HG03064 (cell line): ENCODE measurements around the gene RAB6A.

ENCODE experiments used
- ATAC-seq: cut with Tn5 transposase; IDR thresholded peaks from one replicate; pipeline ENCODE4 v1.9.1; 2021; ENCODE audit warnings: low read depth; ENCODE audit not compliant: unreplicated experiment

The RAB6A gene

GRCh38 chr11:73659961-73660360, 100.9 kb downstream of the RAB6A start:
- ATAC-seq: no peak

GRCh38 chr11:73656985-73657384, 103.9 kb downstream of the RAB6A start:
- no peak for ATAC-seq

GRCh38 chr11:73655686-73656085, 105.2 kb downstream of the RAB6A start:
- no peak for ATAC-seq

GRCh38 chr11:73654482-73655021, 106.3 kb downstream of the RAB6A start:
- ATAC-seq: no peak

- ATAC-seq: no peak
Measured at GRCh38 chr11:73653996-73654395, 106.9 kb downstream of the RAB6A start.

GRCh38 chr11:73652856-73653559, 107.9 kb downstream of the RAB6A start:
- ATAC-seq: no peak

GRCh38 chr11:73652046-73652730, 108.7 kb downstream of the RAB6A start:
- no peak for ATAC-seq

GRCh38 chr11:73651661-73652045, 109.2 kb downstream of the RAB6A start:
- no peak for ATAC-seq

- no peak for ATAC-seq
Measured at GRCh38 chr11:73651252-73651651, 109.6 kb downstream of the RAB6A start.

GRCh38 chr11:73650400-73650799, 110.5 kb downstream of the RAB6A start:
- ATAC-seq: no peak

- no peak for ATAC-seq
Measured at GRCh38 chr11:73649206-73649605, 111.7 kb downstream of the RAB6A start.

GRCh38 chr11:73648571-73649046, 112.3 kb downstream of the RAB6A start:
- ATAC-seq: no peak

GRCh38 chr11:73648121-73648520, 112.8 kb downstream of the RAB6A start:
- ATAC-seq: no peak

GRCh38 chr11:73647459-73648100, 113.3 kb downstream of the RAB6A start:
- ATAC-seq: peak; percentile 78

GRCh38 chr11:73645972-73646631, 114.8 kb downstream of the RAB6A start, which contains the start of gene PLEKHB1:
PLEKHB1 (plus strand) TSS chr11:73646581; CDS start chr11:73646609, 28 bp downstream.
- ATAC-seq: no peak

- ATAC-seq: no peak
Measured at GRCh38 chr11:73645121-73645969, 115.5 kb downstream of the RAB6A start.

- no peak for ATAC-seq
Measured at GRCh38 chr11:73641668-73642067, 119.2 kb downstream of the RAB6A start.

- no peak for ATAC-seq
Measured at GRCh38 chr11:73640592-73640991, 120.3 kb downstream of the RAB6A start.

GRCh38 chr11:73637012-73637411, 123.9 kb downstream of the RAB6A start:
- no peak for ATAC-seq

- ATAC-seq: no peak
Measured at GRCh38 chr11:73636249-73636648, 124.6 kb downstream of the RAB6A start.
